Stimulated activated CD8-positive, alpha-beta memory T cell treated with anti-CD3 and anti-CD28 coated beads, Interleukin-15, amount 100 ng/mL, for 48 hours (primary cell): Measurements from ENCODE around the gene SSTR5.
"Not testable (repeated sequence)": the region's sequence is repeated elsewhere in the genome, so short reads cannot be mapped to it uniquely, and the experiment has no call there.

ENCODE experiments used
- DNase-seq, 2 donors: peaks; one replicate each; pipeline ENCODE4 v3.0.0-alpha.2; 2020; ENCODE audit warnings: low read depth in 2 of 2

Gene SSTR5

DNA sequence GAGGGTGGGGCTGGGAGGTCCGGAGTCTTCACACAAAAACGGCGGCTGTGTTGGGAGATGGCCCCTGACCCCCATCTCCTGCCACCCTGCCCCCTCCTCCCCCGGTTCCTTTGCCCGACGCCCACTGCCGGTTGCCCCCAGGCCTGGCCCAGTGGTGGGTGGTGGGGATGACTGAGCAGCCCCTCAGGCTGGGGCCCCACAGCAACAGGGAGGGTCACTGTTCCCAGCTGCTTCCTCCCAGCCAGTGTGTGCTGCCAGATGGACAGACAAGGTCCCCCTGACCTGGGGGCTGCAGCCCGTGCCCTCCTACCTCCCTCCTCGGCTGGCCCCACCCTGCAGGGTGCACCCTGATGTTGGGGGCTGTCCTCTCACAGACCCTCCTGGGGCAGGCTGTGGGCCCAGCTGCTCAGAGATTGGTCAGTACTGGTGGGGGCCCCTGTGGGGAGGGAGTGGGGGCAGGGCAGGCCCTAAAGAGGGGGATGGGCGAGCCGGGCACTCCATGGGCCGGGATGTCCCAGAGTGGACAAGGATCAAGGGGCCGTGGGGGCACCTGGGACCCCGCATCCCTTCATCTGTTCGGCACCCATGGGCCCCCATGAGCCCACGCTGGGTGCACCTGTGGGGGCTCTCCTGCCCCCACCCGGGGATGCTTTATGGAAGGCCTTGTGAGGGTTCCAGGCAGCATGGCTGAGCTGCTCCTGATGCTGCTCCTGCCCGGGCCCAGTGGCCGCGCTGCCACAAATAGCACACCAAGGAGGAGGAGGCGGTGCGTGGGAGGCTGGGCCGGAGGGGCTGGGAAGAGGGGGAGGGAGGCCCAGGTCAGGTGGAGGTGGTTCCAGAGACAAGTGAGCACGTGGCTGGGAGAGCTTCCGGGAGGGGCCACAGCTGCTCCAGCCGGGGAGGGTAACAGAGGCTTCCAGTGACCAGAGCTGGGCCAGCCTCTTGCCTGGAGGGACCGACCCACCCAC is 18.4 kb downstream of the SSTR5 start:
- DNase-seq = no peak

DNA sequence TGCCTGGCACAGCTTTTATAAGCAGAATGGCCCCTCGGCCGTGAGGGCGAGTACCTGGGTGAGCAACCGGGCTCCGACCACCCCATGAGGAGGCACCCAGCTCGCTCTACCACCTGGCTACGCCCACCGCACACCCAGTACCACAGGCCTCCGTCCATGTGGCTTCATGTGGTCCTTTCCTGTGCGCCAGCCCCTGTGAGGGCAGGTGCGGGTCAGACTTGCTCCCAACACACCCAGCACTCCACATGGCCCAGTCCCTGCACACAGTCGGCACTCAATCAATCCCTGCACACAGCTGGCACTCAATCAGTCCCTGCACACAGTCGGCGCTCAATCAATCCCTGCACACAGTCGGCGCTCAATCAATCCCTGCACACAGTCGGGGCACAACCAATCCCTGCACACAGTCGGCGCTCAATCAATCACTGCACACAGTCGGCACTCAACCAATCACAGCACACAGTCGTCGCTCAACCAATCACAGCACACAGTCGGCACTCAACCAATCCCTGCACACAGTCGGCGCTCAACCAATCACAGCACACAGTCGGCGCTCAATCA is 19.5 kb downstream of the SSTR5 start:
- no peak for DNase-seq

- not testable (repeated sequence) for DNase-seq
Measured at GRCh38 chr16:1092685-1093283, 20.2 kb downstream of the SSTR5 start.

DNA sequence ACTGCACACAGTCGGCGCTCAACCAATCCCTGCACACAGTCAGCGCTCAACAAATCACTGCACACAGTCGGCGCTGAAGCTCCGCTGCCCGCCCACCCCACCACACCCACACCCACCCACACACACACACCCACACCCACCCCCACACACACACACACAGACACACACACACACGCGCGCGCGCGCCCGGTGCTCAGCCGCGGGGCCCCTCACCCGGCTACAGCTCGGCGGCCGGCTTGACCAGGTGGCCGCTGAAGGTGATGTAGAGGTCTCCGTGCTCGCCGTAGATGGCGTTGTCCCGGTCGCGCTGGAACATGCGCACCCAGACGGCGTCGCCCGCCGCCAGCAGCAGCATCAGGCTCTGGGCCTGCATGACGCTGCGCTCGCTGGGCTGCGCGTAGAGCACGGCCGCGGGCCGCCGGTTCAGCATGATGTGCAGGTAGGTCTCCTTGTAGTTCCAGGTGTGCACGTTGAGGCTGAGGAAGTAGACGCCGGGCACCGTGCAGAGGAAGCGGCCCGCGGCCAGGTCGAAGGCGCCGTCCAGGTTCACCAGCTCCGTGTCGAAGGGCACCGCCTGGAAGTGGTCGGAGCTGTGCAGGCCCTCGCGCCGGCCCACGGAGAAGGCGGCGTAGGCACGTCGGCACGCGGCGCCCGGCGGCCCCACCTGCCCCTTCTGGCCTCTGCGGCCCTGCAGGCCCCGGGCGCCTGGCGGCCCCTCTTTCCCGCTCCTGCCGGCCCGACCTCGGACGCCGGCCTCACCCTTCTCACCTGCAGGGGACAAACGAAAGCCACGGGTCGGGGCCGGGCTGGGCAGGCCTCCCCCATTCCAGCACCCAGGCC is 21.0 kb downstream of the SSTR5 start:
- peak in 1 of 2 donors; percentile 9 for DNase-seq

GRCh38 chr16:1094124-1094479 is 21.6 kb downstream of the SSTR5 start:
- DNase-seq = no peak

DNA sequence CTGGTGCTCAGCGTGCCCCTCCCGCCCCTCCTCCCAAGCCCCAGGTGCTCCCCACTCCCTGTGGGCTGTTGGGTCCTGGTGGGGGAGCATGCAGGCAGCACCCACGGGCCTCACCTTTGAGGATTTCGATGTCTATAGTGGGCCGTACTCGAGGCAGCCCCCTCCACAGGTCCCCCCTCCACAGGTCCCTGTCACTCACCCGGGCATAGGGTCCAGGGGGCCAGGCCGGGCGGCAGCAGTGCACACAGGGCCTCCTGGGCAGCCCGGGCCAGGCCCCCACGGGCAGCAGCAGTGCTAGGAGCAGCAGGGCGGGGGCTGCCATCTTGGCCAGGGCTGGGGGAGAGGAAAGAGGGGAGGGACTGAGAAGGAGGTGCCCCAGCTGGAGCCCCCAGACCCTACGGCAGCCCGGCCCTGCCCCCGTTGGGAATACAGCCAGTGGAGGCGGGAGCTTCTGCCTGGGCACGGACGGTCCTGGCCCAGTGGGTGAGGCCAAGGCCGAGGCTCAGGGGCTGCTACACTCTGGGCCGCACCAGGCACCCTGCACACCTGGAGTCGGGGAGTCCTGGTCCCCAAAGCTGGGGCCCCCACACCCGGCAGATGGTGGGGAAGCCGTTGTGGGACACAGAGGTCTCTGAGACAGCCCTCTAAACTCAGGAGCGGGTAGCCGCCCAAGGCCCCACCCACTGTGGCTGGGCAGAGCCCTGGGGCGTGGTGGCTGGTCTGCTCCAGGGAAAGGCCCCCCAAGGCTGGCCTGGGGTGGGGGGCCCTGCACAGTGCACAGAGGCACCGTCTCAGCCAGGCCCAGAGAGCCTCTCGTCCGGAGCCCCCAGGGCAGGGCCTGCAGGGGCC is 22.3 kb downstream of the SSTR5 start:
- DNase-seq = no peak

DNA sequence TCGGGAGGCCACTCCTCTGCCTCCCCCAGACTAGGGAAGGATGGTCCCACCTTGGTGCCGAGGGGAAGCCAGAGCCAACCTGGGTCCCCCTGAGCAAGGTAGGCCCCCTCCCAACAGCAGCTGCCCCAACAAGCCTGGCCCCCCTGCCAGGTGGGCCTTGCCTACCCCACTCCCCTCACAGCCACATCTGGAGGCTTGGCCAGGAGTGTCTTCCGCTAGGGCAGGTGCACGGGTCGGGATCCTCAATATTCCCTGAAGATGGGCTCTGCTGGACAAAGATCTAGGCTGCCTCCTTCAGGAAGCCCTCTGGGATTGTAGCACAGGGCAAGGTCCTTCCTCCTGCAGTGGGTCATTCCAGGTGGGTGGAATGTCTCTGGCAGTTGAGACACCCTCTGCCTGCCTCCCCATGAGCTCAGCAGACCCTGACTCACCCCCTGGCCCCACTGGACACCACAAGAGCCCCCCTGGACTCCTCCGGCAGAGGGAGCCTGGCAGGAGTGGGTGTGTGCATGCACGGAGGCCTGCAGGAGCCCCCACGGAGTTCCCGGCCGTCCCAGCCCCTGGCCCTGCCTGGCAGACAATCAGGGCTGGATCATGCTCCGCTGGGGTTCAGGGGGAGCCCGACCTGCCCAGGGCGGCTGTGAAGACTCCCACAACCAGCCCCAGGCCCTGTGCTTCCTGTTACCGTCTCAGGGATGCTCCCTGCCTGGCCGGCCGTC is 23.1 kb downstream of the SSTR5 start:
- no peak for DNase-seq

DNA sequence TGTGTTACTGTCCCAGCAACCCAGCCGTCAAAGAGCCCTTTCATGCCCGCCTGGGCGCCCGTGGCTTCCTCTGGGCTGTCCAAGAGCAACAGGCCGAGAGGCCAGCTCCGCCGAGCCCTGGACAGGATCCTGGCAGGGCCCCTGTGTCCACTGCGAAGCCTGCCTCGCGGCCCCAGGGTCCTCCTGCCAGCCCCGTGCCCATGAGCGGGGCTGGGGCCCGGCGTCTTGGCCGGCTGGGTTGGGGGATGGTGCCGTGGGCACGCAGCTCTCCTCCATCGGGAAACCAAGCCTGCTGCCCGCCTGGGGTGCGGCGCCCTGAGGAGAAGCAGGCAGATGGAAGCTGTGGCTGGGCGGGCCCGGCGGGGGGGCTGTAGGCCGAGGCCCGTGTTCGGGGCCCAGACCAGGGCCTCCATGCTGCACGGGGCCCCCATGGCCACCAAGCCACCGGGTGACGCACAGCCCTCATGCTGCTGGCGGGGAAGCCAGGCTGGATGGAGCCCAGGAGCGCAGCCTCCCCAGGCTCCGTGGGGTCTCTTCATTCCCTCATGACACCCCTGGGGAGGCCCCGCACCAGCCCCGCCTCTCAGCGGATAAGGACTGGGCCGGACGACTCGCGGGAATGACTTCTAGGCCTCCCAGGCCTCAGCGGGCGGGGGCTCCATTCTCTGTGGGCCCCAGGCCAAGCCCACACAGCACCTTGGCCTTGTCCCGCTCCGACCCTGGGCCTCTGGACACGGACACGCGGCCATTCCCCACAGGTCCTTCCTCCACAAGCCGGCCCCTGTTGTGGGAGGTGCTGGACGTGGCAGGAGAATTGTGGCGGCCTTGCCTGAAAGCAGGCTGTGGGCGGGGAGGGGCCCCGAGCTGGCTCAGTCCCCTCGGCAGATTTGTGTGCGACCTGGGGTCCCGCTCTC is 23.9 kb downstream of the SSTR5 start, which contains the start of gene C1QTNF8:
Gene C1QTNF8 (minus strand): TSS at position 76 of the 914 bp plus-strand sequence. CDS start 1,322 bp downstream, outside the sequence.
- no peak for DNase-seq

DNA sequence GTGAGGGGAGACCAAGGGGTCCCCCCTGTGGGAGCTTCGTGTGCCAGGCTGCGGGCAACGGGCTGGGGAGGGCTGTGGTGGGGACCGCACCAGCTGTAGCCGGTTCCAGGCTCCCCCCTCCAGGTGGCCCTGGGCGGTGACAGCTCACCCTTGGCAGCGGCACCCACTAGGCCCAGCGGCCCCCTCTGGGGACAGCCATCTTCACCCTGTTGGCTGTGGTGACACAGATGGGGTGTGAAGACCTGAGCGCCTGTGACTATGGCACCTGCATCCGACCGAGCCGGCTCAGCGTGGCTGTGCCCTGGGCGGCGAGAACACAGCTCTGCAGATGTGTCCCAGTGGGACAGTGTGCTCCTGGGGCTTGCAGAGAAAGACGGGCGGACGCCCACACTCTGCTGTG is 24.6 kb downstream of the SSTR5 start:
- no peak for DNase-seq

- DNase-seq = no peak
Measured at GRCh38 chr16:1097800-1098199, 25.3 kb downstream of the SSTR5 start.

GRCh38 chr16:1098266-1098991 is 25.9 kb downstream of the SSTR5 start:
- DNase-seq = no peak

DNA sequence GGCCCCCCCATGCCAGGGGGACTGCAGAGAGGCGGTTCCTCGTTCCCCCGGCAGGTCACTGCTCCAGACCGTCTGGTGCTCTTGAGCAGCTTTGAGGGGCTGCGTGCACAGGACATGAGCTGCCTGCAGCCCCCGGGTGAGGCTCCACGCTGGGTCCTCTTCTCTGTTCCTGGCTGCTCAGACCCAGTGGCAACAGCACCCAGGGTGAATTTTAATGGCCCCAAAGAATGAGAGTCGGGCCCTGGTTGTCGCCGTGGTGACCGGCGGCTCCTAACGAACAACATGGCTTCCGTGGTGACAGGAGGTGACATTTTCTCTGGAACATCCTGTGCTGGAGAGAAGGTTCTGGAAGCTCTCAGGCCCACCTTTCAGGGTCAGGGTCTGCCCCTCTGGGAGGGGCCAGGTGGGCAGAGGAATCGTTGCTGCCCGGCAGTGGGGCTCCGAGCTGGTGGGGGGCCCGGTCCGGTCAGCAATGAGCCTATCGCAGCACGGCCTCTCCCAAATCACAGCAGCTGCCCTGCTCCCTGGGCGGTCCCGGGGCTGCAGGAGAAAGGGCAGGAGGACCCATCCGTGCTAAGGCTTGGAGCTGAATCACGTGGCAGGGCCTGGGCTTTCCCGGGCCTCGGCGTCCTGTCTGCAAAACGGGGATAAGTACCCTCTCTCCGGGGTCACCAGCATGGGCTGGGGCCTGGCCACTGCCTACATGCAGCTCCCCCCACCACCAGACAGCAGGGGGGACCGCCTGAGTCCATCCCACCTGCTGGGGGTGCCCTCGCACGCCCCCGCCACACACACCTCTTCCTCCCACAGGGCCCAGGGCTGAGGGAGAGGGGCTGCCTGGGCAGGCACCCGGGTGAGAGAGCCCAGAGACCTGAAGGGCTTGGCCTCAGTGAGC is 26.9 kb downstream of the SSTR5 start:
- no peak for DNase-seq

- DNase-seq = no peak
Measured at GRCh38 chr16:1100084-1100800, 27.7 kb downstream of the SSTR5 start.

- no peak for DNase-seq
Measured at GRCh38 chr16:1101133-1101532, 28.6 kb downstream of the SSTR5 start.

GRCh38 chr16:1101573-1102332 is 29.2 kb downstream of the SSTR5 start:
- DNase-seq = no peak

- DNase-seq = no peak
Measured at GRCh38 chr16:1102333-1102700, 29.8 kb downstream of the SSTR5 start.
